Stimulated activated CD4-positive, alpha-beta T cell treated with anti-CD3 and anti-CD28 coated beads, Interleukin-1b, Interleukin-23, amount 100 ng/mL, for 48 hours (primary cell): Measurements from ENCODE around the gene CLCA2.

Experiments
- DNase-seq: peaks from one replicate; pipeline ENCODE4 v3.0.0-alpha.2; 2020

The CLCA2 gene

GRCh38 chr1:86429835-86430234 is 5.9 kb downstream of the CLCA2 start:
- DNase-seq = no peak

DNA sequence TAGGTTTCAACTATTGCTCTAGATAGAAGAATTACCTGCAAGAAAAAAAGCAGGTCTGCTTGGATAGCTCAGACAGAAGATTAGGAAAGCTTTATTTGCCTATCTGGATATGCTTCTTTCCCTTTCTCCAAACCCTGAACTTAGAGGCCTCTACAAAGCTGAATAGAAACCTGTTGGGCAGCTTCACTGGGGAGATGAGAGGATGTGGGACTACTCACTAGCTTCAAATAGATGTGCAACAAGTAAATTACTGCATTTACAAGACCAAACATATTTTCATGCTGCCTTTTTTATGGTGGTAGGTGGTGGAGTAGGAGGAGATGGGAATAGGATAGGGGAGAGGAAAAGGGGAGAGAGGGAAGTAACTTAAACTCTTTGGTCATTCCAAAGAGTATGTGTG is 6.4 kb downstream of the CLCA2 start:
- no peak for DNase-seq

DNA sequence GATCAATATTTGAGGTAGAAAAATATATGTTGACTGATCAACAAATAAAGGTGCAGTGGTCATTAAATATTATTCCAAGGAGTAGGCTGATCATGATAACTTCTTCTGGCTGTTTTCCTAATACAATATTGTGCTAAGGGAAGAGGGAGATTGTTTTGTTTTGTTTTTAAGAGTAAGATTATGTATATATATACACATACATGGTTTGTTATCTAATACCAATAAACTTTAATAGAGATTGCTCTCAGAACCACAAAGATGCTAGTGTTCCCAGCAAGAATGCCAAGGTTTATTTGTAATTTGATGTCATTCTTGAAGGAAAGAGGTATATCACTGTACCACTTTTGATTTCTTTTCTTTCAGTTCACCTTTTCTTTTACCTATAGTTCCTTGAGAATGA is 10.1 kb downstream of the CLCA2 start:
- DNase-seq = no peak

- no peak for DNase-seq
These were observed 11.4 kb downstream of the CLCA2 start for GRCh38 chr1:86435327-86435726.

GRCh38 chr1:86436041-86436440 is 12.1 kb downstream of the CLCA2 start:
- DNase-seq = no peak

DNA sequence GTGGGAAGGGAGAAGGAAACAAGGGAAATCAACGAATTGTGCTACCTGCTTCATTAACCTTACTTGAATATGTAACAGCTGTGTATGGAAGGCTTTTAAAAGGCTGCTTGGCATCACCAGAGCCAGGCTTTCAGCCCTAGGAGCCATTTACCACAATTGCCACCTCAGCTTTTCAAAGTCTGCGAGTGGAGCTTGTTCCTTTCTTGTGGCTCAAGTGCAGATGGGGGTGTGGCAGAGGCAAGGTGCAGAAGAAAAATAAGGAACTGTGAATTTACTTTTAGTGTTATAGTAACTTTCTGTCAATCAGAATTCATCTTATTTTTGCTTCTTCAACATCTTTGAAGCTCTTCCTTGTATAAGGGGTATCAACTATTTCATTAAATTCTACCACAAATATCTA is 17.6 kb downstream of the CLCA2 start:
- DNase-seq = no peak

GRCh38 chr1:86441997-86442396 is 18.0 kb downstream of the CLCA2 start:
- DNase-seq = no peak

DNA sequence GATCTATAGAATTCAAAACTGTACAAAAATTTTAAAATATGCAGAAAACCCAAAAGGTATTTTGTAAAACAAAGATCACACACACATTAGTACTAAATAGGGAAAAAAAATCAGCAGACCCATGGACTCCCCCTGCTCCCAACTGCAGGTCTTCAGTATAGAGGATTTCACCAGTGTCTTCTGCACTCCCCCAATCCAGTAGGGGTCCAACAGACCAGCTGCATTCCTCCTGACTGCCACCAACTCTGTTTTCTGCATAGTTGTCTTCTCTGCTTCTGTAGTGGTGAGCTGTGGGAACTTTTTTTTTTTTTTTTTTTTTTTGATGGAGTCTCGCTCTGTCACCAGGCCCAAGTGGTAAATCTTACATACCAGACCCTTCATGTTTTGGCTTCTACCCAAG is 21.9 kb downstream of the CLCA2 start:
- DNase-seq = no peak

- DNase-seq = no peak
These were observed 23.3 kb downstream of the CLCA2 start for GRCh38 chr1:86447198-86447790.

DNA sequence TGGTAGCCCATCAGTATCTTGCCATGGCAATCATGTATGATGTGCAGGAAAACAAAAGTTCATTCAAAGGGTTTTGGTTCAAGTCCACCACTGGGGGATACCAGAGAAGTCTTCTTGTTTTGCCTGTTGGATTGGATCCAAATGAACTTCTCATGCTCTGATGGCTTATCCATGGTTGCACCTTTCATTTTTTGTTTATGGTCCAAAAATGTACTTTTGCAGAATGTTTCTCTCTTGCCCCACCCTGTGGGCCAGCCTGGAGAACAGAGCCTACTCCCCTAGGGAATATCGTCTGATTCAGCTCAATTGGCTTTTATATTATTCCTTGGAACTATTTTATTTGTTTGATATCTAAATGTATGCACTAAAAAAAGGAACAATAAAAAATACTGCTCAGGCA is 24.7 kb downstream of the CLCA2 start:
- DNase-seq = no peak

DNA sequence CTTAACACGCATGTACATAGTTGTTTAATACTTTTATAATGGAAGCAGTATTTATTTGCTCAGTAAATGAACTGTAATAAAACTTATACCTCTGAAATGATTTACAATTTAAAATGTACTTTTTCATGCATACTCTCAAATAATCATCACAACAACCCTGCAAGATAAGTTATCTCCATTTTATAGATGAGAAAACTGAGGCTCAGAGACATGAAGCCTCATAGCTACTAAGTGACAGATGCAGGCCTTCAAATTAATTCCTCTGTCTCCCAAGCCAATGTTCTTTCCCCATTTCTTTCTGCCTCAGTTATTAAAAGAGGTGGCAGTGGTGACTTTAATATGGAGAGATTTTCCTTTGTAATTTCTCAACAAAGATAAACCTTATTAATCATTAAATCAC is 25.1 kb downstream of the CLCA2 start:
- no peak for DNase-seq

- no peak for DNase-seq
These were observed 26.9 kb downstream of the CLCA2 start for GRCh38 chr1:86450847-86451246.

DNA sequence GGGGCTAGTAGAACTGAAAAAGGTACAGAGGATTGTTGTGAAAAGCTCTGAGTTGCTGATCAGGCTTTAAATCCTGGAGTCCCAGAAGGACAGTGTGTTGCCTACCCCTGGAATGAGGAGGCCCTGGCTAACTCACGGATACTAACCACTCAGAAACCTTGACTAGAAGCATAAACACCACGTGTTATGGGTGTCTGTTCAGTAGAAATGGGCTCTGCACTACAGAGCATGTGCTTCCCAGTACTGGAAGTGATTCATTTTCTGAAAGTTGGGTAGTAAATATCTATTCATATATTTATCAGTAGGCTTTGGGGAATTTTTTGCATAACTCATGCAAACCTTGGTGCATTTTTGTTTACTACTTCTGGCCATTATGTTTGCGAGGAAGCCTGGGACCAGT is 29.7 kb downstream of the CLCA2 start:
- no peak for DNase-seq

- DNase-seq = no peak
These were observed 31.1 kb downstream of the CLCA2 start for GRCh38 chr1:86455073-86455472.

DNA sequence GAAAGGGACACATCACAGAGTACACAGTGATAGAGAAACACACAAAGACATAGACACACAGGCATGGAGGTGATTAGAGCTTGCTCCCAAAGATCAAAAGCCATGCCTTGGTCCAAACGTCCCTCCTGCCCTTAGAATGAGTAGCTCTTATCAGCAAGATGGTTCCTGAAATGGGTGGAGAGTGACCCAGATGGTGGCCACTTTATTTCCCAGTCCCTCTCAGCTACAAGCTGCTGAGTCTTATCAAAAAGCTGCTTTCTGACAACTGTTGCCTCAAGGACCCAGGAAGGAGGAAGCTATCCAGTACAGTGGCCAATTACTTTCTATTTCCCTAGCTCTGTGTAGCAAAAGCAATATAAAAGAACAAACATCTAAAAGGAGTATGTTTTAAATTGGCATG is 37.0 kb downstream of the CLCA2 start:
- DNase-seq = no peak

GRCh38 chr1:86461482-86461881 is 37.5 kb downstream of the CLCA2 start:
- no peak for DNase-seq

DNA sequence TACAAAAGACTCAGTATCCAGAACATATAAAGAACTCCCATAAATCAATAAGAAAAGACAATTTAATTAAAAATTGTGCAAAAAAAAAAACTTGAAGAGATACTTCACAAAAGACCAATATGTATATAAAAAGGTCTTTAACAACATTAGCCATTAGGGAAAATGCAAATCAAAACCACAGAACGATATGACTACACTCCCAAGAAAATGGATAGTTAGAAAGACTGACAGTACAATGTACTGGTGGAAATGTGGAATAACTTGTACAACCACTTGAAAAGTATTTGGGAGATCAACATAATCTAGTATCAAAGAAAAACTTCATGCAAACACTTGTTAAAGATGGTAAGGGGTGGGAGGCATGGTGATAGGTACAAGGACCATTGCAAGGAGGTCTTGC is 40.8 kb downstream of the CLCA2 start:
- DNase-seq = no peak

DNA sequence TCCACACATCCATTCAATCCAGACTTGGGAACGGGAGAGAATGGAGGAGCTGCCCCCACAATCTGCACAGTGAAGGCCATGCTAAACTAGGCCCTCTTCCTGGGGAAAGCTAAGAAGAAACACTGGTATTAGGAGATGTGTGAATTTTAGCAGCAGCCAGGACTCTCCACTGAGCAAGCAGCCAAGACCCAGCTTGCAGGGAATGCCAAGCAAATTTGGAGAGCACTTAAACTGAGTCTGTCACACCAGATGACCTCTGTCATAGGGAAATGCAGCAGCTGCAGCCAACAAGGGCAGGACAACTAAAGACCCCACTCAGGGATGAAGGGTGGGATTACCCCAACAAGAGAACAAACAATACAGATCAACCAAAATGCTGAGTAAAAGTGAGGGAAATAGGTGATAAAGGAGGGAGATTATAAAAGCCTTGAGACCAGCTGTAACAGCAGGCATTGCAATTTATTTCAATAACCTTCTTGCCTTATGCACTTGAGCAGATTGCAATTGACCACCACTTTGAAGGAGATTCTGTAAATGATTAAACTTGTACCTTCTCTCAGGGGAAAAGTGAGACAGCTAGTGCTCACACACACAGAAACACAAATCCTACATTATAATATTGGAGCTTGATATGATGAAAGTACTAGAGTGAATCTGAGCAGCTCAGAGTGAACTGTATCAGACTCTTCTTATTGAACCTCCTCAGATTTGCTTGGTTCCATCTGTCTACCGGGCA is 42.3 kb downstream of the CLCA2 start:
- DNase-seq = no peak

GRCh38 chr1:86466986-86467385 is 43.0 kb downstream of the CLCA2 start:
- DNase-seq = no peak

DNA sequence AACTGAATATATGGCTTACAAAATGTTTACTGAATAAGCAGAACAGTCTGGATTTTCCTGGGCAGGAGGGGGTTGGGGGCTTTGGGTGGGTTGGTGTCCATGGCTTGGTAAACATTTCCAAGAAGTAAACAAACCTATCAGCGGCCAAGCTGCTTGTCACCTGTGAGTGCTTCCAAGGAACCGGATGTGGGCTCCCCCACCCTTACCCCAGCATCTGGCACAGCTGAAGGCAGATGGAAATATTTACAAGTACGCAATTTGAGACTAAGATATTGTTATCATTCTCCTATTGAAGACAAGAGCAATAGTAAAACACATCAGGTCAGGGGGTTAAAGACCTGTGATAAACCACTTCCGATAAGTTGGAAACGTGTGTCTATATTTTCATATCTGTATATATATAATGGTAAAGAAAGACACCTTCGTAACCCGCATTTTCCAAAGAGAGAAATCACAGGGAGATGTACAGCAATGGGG is 44.6 kb downstream of the CLCA2 start, which contains the start of gene CLCA1:
Gene CLCA1, plus strand, starts transcription at position 427 of the 477 bp plus-strand sequence. Its CDS starts 45 bp downstream, at position 472.
- DNase-seq = no peak

GRCh38 chr1:86470859-86471258 is 46.9 kb downstream of the CLCA2 start:
- no peak for DNase-seq

- no peak for DNase-seq
These were observed 47.3 kb downstream of the CLCA2 start for GRCh38 chr1:86471291-86471690.

DNA sequence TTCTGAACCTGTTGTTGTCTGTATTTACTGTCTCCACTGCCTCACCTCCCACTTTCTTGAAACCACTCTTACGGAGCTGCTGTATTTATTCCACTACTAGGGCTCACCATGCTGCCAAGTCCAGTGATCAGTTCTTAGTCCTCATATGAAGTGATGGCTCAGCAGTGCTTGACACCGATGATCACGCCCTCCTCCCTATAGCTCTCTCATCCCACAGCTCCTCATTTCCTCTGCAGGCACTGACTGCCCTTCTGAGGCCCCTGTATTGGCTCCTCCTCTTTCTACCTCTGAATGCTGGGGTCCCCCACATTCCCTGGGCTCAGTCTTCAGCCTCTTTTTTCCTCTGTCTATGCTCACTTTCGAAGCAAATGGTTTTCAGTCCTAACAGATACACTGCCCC is 48.2 kb downstream of the CLCA2 start:
- DNase-seq = no peak

DNA sequence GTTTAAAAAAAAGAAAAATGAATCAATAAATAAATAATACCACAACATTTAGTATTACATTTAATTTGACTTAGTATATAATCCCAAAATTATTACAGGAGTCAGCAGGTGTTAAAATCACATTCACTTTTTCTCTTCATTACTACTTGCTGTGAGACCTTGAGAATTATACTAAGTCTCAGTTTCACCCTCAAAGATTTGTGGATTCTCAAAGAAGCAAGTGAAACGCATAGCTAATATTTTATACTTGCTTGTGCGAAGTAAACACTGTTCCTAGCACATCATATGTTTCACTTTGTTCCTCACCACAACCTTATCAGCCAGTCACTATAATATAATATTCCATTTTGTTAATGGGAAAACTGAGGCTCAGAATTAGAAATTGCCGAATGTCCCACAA is 48.8 kb downstream of the CLCA2 start:
- DNase-seq = no peak

- DNase-seq = no peak
These were observed 53.3 kb downstream of the CLCA2 start for GRCh38 chr1:86477256-86477655.
